ENCODE measurements around the gene LGR4. TPM values are rescaled to one million over a fixed set of nuclear protein-coding genes. Genes with fewer than 3 reads are reported as not detected.

LGR4 gene
- total and polyA plus RNA-seq, 2 experiments from 2014 or later = 22.6 to 99.6 TPM

- peaks cover 11% of the 10 kb centered on the region for H3K4me1 ChIP-seq (ENCODE audit: insufficient read depth)
- Mint-ChIP-seq H3K27me3 (ENCODE audit: insufficient read depth, low read depth, poor library complexity) (no peaks in the 10 kb centered on the region), H3K9me3 (no peaks in the 10 kb centered on the region), H3K4me1 (peaks cover 15% of the 10 kb centered on the region), H3K27ac (no peak overlapping the region), H3K36me3 (ENCODE audit: low read depth) (no peaks in the 10 kb centered on the region), H3K4me3 (no peak overlapping the region)
- peaks cover 22% of the 10 kb centered on the region for H4K20me1 ChIP-seq (replicated peaks; ENCODE audit: insufficient read depth)
- DNase-seq (ENCODE audit: low spot score) (no peak), ATAC-seq (no peak)
- no peaks in the 10 kb centered on the region for H3F3A ChIP-seq (replicated peaks; ENCODE audit: low read depth)
- no peaks in the 10 kb centered on the region for H3K36me3 ChIP-seq (ENCODE audit: insufficient read depth)
- no peak overlapping the region for H3K27ac ChIP-seq (ENCODE audit: low read depth)
- no peak overlapping the region for H3K4me3 ChIP-seq
- peaks cover 70% of the 10 kb centered on the region for H3K79me2 ChIP-seq (replicated peaks; ENCODE audit: insufficient read depth)
- no peaks in the 10 kb centered on the region for H3K27me3 ChIP-seq (ENCODE audit: insufficient read depth)
- H2AFZ ChIP-seq = no peak overlapping the region
- TF ChIP-seq JUNB (IDR thresholded peaks at IDR 0.05; ENCODE audit: unreplicated experiment) (no peak), REST (IDR thresholded peaks at IDR 0.05; ENCODE audit: unreplicated experiment) (no peak), EZH2phosphoT487 (IDR thresholded peaks at IDR 0.05; ENCODE audit: unreplicated experiment) (no peak), ZNF331 (CRISPR knock-in tag; IDR thresholded peaks at IDR 0.05; ENCODE audit: low read depth) (no peak), EZH2 (IDR thresholded peaks at IDR 0.05; ENCODE audit: low read depth, unreplicated experiment) (no peak), ZNF114 (CRISPR knock-in tag; IDR thresholded peaks at IDR 0.05) (no peak), NANOG (IDR thresholded peaks at IDR 0.05; ENCODE audit: borderline replicate concordance) (no peak), POLR2AphosphoS5 (IDR thresholded peaks at IDR 0.05; ENCODE audit: low read depth) (no peak), CREB1 (CRISPR knock-in tag; IDR thresholded peaks at IDR 0.05; ENCODE audit: low read depth) (no peak), ETS1 (IDR thresholded peaks at IDR 0.05) (no peak), STAT1 (IDR thresholded peaks at IDR 0.05; ENCODE audit: unreplicated experiment) (no peak)
- TF ChIP-seq, protein P1, sequence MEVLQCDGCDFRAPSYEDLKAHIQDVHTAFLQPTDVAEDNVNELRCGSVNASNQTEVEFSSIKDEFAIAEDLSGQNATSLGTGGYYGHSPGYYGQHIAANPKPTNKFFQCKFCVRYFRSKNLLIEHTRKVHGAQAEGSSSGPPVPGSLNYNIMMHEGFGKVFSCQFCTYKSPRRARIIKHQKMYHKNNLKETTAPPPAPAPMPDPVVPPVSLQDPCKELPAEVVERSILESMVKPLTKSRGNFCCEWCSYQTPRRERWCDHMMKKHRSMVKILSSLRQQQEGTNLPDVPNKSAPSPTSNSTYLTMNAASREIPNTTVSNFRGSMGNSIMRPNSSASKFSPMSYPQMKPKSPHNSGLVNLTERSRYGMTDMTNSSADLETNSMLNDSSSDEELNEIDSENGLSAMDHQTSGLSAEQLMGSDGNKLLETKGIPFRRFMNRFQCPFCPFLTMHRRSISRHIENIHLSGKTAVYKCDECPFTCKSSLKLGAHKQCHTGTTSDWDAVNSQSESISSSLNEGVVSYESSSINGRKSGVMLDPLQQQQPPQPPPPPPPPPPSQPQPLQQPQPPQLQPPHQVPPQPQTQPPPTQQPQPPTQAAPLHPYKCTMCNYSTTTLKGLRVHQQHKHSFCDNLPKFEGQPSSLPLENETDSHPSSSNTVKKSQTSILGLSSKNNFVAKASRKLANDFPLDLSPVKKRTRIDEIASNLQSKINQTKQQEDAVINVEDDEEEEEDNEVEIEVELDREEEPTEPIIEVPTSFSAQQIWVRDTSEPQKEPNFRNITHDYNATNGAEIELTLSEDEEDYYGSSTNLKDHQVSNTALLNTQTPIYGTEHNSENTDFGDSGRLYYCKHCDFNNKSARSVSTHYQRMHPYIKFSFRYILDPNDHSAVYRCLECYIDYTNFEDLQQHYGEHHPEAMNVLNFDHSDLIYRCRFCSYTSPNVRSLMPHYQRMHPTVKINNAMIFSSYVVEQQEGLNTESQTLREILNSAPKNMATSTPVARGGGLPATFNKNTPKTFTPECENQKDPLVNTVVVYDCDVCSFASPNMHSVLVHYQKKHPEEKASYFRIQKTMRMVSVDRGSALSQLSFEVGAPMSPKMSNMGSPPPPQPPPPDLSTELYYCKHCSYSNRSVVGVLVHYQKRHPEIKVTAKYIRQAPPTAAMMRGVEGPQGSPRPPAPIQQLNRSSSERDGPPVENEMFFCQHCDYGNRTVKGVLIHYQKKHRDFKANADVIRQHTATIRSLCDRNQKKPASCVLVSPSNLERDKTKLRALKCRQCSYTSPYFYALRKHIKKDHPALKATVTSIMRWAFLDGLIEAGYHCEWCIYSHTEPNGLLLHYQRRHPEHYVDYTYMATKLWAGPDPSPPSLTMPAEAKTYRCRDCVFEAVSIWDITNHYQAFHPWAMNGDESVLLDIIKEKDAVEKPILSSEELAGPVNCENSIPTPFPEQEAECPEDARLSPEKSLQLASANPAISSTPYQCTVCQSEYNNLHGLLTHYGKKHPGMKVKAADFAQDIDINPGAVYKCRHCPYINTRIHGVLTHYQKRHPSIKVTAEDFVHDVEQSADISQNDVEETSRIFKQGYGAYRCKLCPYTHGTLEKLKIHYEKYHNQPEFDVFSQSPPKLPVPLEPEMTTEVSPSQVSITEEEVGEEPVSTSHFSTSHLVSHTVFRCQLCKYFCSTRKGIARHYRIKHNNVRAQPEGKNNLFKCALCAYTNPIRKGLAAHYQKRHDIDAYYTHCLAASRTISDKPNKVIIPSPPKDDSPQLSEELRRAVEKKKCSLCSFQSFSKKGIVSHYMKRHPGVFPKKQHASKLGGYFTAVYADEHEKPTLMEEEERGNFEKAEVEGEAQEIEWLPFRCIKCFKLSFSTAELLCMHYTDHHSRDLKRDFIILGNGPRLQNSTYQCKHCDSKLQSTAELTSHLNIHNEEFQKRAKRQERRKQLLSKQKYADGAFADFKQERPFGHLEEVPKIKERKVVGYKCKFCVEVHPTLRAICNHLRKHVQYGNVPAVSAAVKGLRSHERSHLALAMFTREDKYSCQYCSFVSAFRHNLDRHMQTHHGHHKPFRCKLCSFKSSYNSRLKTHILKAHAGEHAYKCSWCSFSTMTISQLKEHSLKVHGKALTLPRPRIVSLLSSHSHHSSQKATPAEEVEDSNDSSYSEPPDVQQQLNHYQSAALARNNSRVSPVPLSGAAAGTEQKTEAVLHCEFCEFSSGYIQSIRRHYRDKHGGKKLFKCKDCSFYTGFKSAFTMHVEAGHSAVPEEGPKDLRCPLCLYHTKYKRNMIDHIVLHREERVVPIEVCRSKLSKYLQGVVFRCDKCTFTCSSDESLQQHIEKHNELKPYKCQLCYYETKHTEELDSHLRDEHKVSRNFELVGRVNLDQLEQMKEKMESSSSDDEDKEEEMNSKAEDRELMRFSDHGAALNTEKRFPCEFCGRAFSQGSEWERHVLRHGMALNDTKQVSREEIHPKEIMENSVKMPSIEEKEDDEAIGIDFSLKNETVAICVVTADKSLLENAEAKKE (CRISPR knock-in tag; IDR thresholded peaks at IDR 0.05) = no peak
- TF ChIP-seq, protein P2, sequence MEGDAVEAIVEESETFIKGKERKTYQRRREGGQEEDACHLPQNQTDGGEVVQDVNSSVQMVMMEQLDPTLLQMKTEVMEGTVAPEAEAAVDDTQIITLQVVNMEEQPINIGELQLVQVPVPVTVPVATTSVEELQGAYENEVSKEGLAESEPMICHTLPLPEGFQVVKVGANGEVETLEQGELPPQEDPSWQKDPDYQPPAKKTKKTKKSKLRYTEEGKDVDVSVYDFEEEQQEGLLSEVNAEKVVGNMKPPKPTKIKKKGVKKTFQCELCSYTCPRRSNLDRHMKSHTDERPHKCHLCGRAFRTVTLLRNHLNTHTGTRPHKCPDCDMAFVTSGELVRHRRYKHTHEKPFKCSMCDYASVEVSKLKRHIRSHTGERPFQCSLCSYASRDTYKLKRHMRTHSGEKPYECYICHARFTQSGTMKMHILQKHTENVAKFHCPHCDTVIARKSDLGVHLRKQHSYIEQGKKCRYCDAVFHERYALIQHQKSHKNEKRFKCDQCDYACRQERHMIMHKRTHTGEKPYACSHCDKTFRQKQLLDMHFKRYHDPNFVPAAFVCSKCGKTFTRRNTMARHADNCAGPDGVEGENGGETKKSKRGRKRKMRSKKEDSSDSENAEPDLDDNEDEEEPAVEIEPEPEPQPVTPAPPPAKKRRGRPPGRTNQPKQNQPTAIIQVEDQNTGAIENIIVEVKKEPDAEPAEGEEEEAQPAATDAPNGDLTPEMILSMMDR (conservative IDR thresholded peaks at IDR 0.05; ENCODE audit: low read depth in 2 of 2) = no peak
- H3K9me2 ChIP-seq (ENCODE audit: insufficient read depth) = no peaks in the 10 kb centered on the region
- H3K4me2 ChIP-seq = no peak overlapping the region
Measured at GRCh38 chr11:27401280-27401832, 71.2 kb downstream of the LGR4 start.

Data from GM23338 (cell line).